ENCODE measurements around the gene COX8A.

Gene COX8A

DNA sequence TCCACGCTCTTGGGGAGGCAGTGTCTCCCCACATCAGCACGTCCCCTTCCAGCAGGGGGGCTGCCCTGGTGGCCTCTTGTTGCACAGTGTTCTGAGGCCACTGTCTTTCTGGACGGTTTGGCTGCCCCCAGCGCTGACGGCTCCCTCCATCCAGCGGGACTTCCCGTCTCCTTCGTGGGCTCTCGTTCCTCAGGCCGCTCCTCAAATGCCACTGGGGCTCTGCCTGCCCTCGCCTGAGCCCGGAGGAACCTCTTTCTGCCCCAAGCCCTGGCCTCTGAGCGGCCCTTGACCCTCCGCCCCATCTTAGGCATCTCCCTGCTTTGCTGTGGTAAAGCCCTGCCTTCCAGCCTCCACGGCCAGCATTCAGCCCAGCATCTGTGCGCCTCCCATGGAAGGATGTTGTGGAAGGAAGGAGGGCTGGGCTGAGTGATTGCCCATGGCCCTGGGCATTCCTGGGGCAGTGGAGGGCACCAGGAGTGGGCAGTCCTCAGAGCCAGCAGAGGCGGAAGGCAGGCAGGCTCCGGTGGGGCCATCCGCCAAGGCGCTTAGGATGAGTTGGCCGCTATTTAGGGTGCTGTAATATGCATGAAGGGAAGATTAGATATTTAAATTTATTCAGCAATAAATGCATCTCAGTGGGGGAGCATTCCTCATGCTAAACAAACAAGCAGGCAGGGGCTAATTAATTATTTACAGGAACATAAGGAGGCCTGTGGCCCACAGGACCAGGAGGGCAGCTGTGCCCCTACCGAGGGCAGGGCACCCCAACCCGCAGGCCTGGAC lies 29.6 kb downstream of the COX8A start:
- no peak for DNase-seq (ENCODE audit: low spot score)

DNA sequence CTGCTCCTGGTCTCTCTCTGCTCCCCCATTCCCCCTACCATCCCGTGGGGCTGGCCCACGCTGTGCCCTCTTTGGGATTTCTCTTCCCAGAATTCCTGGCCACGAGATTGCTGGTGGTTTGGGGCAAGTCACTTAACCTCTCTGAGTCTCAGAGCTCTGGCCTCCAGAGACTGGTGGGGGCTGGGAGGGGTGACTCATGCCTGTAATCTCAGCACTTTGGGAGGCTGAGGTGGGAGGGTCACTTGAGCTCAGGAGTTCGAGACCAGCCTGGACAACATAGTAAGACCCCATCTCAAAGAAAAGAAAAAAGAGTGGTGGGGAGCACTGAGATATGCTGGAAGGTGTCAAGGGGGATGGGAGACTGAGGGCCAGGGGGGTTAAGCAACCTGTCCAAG lies 30.2 kb downstream of the COX8A start:
- no peak for DNase-seq (ENCODE audit: low spot score)

DNA sequence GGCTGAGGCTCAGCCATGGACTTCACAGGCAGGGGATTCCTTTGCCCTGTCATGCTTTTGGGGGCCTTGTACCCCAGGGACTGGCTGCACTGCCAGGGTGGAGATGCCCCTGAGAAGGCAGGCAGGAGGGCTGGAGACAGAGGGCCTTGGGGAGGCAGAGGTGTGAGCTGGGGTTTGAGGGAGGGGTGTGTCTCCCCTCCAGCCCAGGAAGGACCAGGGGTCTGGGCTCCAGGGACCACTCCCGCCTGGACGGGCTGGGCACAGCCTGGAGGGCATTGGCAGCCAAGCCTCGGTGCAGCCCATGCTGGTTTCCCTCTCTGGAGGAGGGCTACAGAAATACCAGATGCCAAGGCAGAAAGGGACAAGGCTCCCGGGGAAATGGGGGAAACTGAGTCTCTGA lies 31.3 kb downstream of the COX8A start:
- no peak for DNase-seq (ENCODE audit: low spot score)

DNA sequence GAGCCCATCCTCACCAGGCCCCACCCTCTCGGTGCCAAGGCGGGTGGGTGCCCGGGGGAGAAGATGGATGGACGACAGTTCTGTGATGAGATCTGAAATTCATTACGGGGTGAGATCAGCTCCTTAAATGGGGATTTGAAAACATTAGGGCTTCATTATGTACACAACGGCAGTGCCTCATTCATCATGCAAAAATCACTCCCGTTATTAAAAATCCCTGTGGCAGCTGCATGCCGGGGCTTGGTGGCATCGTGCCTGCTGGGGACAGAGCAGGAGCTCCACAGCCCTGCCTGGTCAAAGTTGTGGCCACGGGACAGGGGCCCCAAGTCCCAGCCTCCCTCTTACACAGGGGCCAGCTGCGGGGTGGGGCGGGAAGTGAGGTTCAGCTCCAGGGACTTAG lies 32.0 kb downstream of the COX8A start:
- DNase-seq (ENCODE audit: low spot score), result no peak

- DNase-seq (ENCODE audit: low spot score), result peak; percentile 59
Measured at GRCh38 chr11:64007160-64007628, 32.8 kb downstream of the COX8A start.

DNA sequence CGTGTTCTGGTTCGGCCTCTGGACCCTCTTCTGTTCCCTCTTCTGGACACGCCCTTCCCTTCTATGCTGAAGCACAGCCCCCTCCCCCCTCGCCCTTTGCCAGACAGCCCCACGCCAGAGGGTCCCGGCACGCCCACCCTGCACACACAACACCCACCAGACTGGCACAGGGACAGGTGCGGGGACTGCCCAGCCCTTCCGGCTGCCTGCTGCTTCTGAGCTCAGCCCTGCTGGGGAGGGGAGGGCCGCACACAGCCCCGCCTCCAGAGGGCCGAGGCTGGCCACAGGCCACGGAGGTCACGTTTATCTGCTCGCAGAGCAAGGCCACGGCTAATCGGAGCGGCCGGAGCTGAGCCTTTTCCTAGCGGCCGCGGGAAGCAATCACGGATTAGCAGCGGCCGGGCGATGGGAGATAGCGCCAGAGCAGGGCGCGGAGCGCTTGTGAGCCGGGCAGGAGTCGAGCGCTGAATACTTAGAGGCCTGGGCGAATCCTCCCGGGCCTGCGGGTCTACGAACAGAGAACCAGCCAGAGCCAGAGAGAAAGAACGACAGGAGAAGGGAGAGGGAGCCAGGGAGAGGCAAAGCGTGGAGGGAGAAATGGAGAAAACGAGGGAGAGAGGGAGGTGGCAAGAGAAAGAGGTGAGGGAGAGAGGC lies 33.3 kb downstream of the COX8A start:
- DNase-seq (ENCODE audit: low spot score), result peak; percentile 97

DNA sequence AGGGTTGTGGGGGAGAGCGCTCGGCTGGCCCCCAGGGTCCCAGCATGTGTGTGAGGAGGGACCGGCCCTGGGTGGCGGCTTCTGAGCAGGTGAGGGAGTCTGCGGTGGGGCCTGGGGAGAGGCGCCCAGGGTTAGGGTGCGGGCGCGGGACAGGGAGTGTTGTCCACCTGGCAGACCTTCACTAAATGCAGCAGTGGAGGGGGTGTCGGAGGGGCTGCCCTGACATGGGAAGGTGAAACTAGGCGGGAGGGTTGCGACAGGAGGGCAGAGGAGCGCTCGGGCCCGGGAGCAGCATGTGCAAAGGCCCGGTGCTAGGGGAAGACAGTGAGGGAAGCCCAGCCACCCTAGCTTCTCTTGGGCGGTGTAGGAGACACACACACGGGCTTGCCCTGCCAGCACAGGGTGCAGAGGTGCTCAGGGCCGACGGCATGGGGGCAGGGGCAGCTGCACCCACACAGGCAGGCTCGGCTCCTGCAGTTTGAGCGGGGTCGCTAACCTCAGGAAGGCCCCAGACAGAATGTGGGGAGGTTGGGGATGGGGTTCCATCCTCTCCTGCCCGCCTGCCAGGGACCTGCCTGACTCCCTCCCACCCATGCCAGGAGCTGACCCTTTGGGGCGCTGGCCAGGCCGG lies 34.0 kb downstream of the COX8A start:
- DNase-seq (ENCODE audit: low spot score), result no peak

GRCh38 chr11:64008914-64009633 lies 34.7 kb downstream of the COX8A start:
- DNase-seq (ENCODE audit: low spot score), result no peak

GRCh38 chr11:64009710-64010109 lies 35.3 kb downstream of the COX8A start:
- no peak for DNase-seq (ENCODE audit: low spot score)

- no peak for DNase-seq (ENCODE audit: low spot score)
Measured at GRCh38 chr11:64010783-64011182, 36.4 kb downstream of the COX8A start.

GRCh38 chr11:64011371-64011770 lies 37.0 kb downstream of the COX8A start:
- no peak for DNase-seq (ENCODE audit: low spot score)

GRCh38 chr11:64013141-64013896 lies 38.9 kb downstream of the COX8A start:
- no peak for DNase-seq (ENCODE audit: low spot score)

GRCh38 chr11:64014356-64014755 lies 39.9 kb downstream of the COX8A start:
- no peak for DNase-seq (ENCODE audit: low spot score)

DNA sequence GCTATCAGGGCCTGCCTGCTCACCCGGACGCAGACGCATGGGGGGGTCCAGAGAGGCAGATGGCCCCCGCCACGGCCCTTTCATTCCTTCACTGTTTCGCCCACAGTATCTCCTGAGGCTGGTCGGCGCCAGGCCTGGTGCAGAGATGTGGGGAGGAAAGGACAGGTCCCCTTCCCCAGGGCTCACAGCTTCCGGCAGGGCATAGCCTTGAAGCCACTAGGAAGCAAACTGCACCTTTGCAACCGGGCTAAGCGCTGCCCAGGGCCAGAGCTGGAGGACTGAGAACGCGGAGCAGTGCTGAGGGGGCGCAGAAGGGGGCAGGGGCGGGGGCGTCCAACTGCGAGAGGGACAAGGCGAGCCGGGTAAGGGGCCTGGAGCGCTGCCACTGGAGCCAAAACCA lies 41.1 kb downstream of the COX8A start:
- DNase-seq (ENCODE audit: low spot score), result no peak

GRCh38 chr11:64015935-64016845 lies 41.8 kb downstream of the COX8A start:
- DNase-seq (ENCODE audit: low spot score), result no peak

- DNase-seq (ENCODE audit: low spot score), result no peak
Measured at GRCh38 chr11:64017945-64018224, 43.5 kb downstream of the COX8A start.

DNA sequence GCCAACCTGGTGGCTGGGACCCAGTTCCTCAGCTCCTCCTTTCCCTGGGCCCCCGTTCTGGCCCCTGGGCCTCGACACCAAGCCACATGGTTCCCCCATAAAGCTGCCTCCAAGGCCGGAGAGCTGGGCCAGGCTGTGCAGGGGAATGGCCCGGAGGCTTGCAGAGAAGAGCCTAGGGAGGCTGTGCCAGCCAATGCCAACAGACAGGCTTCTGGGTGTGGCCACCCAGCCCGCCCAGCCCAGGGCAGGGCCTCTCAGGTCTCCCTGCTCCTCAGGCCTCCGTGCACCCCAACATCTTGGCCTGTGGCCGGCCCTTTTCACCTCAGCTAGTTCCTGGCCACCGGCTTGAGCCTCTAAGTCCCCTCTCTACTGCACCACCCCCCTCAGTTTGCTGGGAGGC lies 43.9 kb downstream of the COX8A start:
- DNase-seq (ENCODE audit: low spot score), result no peak

- DNase-seq (ENCODE audit: low spot score), result no peak
Measured at GRCh38 chr11:64019106-64020037, 45.0 kb downstream of the COX8A start.

DNA sequence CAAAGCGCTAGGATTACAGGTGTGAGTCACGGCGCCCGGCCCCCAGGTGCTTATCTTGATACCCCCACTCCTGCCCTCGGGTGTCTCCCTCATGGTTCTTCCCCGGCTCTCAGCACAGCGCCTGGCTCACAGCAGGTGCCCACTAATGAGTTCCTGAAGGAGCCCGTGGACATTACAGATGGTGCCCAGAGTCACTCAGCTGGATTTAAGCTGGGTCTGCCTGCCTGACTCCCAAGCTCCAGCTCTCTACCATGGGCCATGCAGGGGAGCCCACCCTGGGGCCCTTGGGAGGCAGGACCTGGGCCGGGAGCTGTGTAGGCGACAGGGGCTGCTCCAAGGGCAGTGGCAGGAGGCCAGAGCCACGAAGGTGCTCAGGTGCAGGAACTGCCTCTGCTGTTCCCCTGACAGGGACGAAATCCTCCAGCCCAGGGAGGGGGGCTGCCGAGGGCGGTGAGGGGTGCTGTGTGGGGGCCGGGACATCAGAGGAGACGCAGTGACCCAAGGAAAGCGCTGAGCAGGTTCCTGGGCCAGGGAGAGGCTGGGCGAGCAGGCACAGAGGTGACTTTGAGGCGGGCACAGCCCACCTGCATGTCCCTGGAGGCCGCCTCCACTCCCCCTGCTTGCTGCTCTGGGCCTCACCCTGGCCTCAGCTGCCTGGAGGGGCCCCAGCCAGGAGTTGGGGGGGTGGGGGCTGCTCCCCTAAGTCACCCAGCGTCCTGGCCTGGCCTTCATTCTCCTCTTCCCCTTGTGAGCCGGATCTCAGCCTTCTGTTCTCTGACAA lies 46.7 kb downstream of the COX8A start:
- no peak for DNase-seq (ENCODE audit: low spot score)
